ENCODE results near the gene SUPT20HL2.

The SUPT20HL2 gene

DNA sequence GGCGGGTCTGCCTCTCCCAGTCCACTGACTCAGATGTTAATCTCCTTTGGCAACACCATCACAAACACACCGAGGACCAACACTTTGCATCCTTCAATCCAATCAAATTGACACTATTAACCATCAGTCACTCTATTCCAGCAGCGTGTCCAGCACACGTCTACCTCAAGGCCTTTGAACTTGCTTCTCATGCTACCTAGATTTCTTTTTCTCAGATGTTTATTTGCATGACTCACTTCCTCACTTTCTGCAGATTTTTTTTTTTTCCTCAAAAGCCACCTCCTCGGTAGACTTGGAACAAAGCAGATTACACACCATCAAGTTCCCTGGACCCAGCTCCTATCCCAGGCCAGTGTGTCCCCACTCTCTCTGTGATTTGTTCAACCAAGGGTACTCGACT, 49.5 kb downstream of the SUPT20HL2 start:
- H3K9me3 ChIP-seq (ENCODE audit: control insufficient read depth, low read length), result no peaks in the 10 kb centered on the region
- no peaks in the 10 kb centered on the region for H3K36me3 ChIP-seq (ENCODE audit: control insufficient read depth, insufficient read depth, low read length)
- H3K4me3 ChIP-seq (ENCODE audit: insufficient read depth, low read depth, low read length, poor library complexity, severe bottlenecking), result no peak overlapping the region
- no peaks in the 10 kb centered on the region for H3K4me1 ChIP-seq (ENCODE audit: control insufficient read depth, insufficient read depth, low read length, poor library complexity, severe bottlenecking)
- no peak overlapping the region for H3K27ac ChIP-seq (ENCODE audit: insufficient read depth, low read length, poor library complexity, severe bottlenecking)
- DNase-seq, result no peak
- H3K27me3 ChIP-seq (replicated peaks; ENCODE audit: control insufficient read depth, insufficient read depth, low read length, poor library complexity, severe bottlenecking), result no peaks in the 10 kb centered on the region

DNA sequence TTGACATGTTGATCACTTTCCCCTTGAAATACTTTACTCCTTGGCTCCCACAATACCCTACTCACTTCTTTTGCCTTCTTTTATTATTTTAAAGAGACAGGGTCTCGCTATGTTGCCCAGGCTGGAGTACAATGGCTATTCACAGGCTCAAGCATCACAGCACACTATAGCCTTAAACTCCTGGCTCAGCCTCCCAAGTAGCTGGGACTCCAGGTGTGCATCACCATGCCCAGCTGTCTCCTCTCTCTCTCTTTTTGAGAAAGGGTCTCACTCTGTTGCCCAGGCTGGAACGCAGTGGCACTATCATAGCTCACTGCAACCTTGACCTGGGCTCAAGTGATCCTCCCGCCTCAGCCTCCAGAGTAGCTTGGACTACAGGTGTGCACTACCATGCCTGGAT, 51.6 kb downstream of the SUPT20HL2 start:
- Histone ChIP-seq H3K27me3 (replicated peaks; ENCODE audit: control insufficient read depth, insufficient read depth, low read length, poor library complexity, severe bottlenecking) (no peaks in the 10 kb centered on the region), H3K36me3 (ENCODE audit: control insufficient read depth, insufficient read depth, low read length) (no peaks in the 10 kb centered on the region), H3K9me3 (ENCODE audit: control insufficient read depth, low read length) (no peaks in the 10 kb centered on the region), H3K4me1 (ENCODE audit: control insufficient read depth, insufficient read depth, low read length, poor library complexity, severe bottlenecking) (no peaks in the 10 kb centered on the region), H3K4me3 (ENCODE audit: insufficient read depth, low read depth, low read length, poor library complexity, severe bottlenecking) (no peak overlapping the region), H3K27ac (ENCODE audit: insufficient read depth, low read length, poor library complexity, severe bottlenecking) (no peak overlapping the region)
- no peak for DNase-seq

Measured in effector memory CD4-positive, alpha-beta T cell (primary cell).